Keratinocyte (primary cell): ENCODE measurements around the gene GINS2. TPM values are rescaled to one million over a fixed set of nuclear protein-coding genes. Genes with fewer than 3 reads are reported as not detected.
A peak's percentile ranks its signal among the peaks of the same experiment; 100 is the strongest.

Experiments used
- DNase-seq: peaks from one replicate; pipeline ENCODE4 v3.0.0-alpha.2; 2011; ENCODE audit warnings: low read depth, missing footprints, low spot score
- FAIRE-seq: peaks from 2 replicates; lab custom pipeline; 2011; peaks lifted over from hg19 to GRCh38; lab: Jason Lieb, UNC
- H2AFZ ChIP-seq: 2 replicates; pipeline ENCODE4 v1.6.0; 2012; ENCODE audit warnings: low read length, control low read depth, inconsistent platforms; ENCODE audit not compliant: control insufficient read depth
- H3K27ac ChIP-seq: 2 replicates; pipeline ENCODE4 v1.5.1; 2011; ENCODE audit warnings: low read length; ENCODE audit not compliant: control insufficient read depth, insufficient read depth
- H3K27me3 ChIP-seq: 3 replicates; pipeline ENCODE4 v1.6.0; 2011; ENCODE audit warnings: low read length; ENCODE audit not compliant: control insufficient read depth, insufficient read depth; ENCODE audit errors: extremely low read depth
- H3K36me3 ChIP-seq, 2 experiments: 2 replicates in 1 of 2; 3 replicates in 1 of 2; pipeline ENCODE4 v1.5.1; 2011; ENCODE audit warnings: low read length in 2 of 2, mild to moderate bottlenecking in 1 of 2; ENCODE audit not compliant: control insufficient read depth in 2 of 2, insufficient read depth in 2 of 2; ENCODE audit errors: extremely low read depth in 1 of 2
- H3K4me1 ChIP-seq: 3 replicates; pipeline ENCODE4 v1.5.1; 2011; ENCODE audit warnings: low read length; ENCODE audit not compliant: control insufficient read depth, insufficient read depth; ENCODE audit errors: extremely low read depth
- H3K4me2 ChIP-seq: 3 replicates; pipeline ENCODE4 v1.6.0; 2011; ENCODE audit warnings: low read depth, low read length; ENCODE audit not compliant: control insufficient read depth, insufficient read depth; ENCODE audit errors: extremely low read depth
- H3K4me3 ChIP-seq, 3 experiments: fragments of 200-600 bp in 1 of 3; sonication (generic) in 1 of 3; 2 replicates in 2 of 3; 3 replicates in 1 of 3; pipeline ENCODE4 v1.5.1; 2011 to 2016; ENCODE audit warnings: low read length in 3 of 3, mild to moderate bottlenecking in 3 of 3, control low read depth in 2 of 3, inconsistent platforms in 1 of 3, low read depth in 1 of 3, mixed read lengths in 1 of 3, mixed run types in 1 of 3, moderate library complexity in 1 of 3; ENCODE audit not compliant: control insufficient read depth in 2 of 3, insufficient read depth in 2 of 3; ENCODE audit errors: extremely low read depth in 1 of 3
- H3K79me2 ChIP-seq: 2 replicates; pipeline ENCODE4 v1.6.0; 2012; ENCODE audit warnings: low read length; ENCODE audit not compliant: control insufficient read depth, insufficient read depth
- H3K9ac ChIP-seq: 3 replicates; pipeline ENCODE4 v1.6.0; 2011; ENCODE audit warnings: low read length; ENCODE audit not compliant: control insufficient read depth, insufficient read depth; ENCODE audit errors: extremely low read depth
- H3K9me1 ChIP-seq: 3 replicates; pipeline ENCODE4 v1.6.0; 2011; ENCODE audit warnings: low read length; ENCODE audit not compliant: control insufficient read depth, insufficient read depth; ENCODE audit errors: extremely low read depth
- H3K9me3 ChIP-seq: 2 replicates; pipeline ENCODE4 v1.5.1; 2012; ENCODE audit warnings: low read depth, low read length; ENCODE audit not compliant: control insufficient read depth
- H4K20me1 ChIP-seq: 3 replicates; pipeline ENCODE4 v1.6.0; 2011; ENCODE audit warnings: low read length; ENCODE audit not compliant: control insufficient read depth, insufficient read depth; ENCODE audit errors: extremely low read depth
- EZH2 ChIP-seq: IDR thresholded peaks from one replicate; pipeline ENCODE4 v1.6.1; 2012; ENCODE audit warnings: inconsistent platforms, mild to moderate bottlenecking, low read length, moderate library complexity
- dilution Hi-C: fragments of 300-500 bp; cut with MboI; formaldehyde crosslinking; loops from one replicate; pipeline ENCODE4 v1.7.0; 2020; ENCODE audit warnings: low sequenced_read_pairs; ENCODE audit not compliant: extremely low pct_ligation_motif_present
- polyA plus RNA-seq, 5 experiments: library from polyadenylated mRNA; depleted of rRNA in 3 of 5; stranded (reverse) in 3 of 5; stranded (forward) in 1 of 5; unstranded in 1 of 5; fragments of >200 nt; gene quantifications; 1 replicate in 1 of 5; 2 replicates in 3 of 5; 3 replicates in 1 of 5; pipeline versions ENCODE4 v1.2.1 to v1.2.3, GENCODE V29; 2011 to 2012; ENCODE audit warnings: missing spikeins in 2 of 5, low read depth in 1 of 5, low replicate concordance in 1 of 5
- TF ChIP-seq, protein P1 (sequence below), 3 experiments: IDR thresholded peaks in 1 of 3; conservative IDR thresholded peaks in 1 of 3; optimal IDR thresholded peaks in 1 of 3; 2 replicates in 2 of 3; 3 replicates in 1 of 3; pipeline versions ENCODE3 to v1.5.1; 2011; ENCODE audit warnings: low read length in 3 of 3, mild to moderate bottlenecking in 3 of 3, moderate library complexity in 2 of 3, control low read depth in 1 of 3, inconsistent platforms in 1 of 3; ENCODE audit not compliant: insufficient read depth in 2 of 3; ENCODE audit errors: extremely low read depth in 1 of 3

The GINS2 gene
- polyA plus RNA-seq, 1 donor (not counting 4 experiments of a cell fraction or from before 2014, with no cell fraction given), result 11.2 TPM

DNA sequence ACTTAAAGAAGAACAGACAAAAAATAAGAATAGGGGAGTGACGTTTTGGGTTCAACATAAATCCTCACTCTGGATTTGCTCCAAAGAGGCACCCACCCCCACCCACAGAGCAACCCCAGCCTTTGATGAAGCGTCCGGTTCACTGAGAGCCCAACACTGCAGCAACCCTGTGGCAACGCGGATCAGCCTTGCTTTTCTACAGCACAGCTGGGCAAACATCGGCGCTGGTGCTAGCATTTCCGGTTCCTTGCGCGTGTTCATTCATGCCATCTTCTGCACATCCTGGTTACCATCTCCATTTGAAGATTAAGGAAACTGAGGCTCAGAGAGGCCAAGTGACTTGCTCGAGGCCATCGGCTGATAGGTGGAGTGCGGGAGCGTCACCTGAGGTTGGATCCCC is 8.7 kb upstream of the GINS2 start:
- no peak overlapping the region for H3K4me3 ChIP-seq
- DNase-seq (no peak), FAIRE-seq (no peak)
- peaks cover 3 to 10% of the 10 kb centered on the region in 2 experiments for H3K36me3 ChIP-seq
- TF ChIP-seq EZH2, result no peak
- TF ChIP-seq, protein P1, sequence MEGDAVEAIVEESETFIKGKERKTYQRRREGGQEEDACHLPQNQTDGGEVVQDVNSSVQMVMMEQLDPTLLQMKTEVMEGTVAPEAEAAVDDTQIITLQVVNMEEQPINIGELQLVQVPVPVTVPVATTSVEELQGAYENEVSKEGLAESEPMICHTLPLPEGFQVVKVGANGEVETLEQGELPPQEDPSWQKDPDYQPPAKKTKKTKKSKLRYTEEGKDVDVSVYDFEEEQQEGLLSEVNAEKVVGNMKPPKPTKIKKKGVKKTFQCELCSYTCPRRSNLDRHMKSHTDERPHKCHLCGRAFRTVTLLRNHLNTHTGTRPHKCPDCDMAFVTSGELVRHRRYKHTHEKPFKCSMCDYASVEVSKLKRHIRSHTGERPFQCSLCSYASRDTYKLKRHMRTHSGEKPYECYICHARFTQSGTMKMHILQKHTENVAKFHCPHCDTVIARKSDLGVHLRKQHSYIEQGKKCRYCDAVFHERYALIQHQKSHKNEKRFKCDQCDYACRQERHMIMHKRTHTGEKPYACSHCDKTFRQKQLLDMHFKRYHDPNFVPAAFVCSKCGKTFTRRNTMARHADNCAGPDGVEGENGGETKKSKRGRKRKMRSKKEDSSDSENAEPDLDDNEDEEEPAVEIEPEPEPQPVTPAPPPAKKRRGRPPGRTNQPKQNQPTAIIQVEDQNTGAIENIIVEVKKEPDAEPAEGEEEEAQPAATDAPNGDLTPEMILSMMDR (optimal IDR thresholded peaks at IDR 0.05 in 1 of 3, IDR thresholded peaks at IDR 0.05 in 1 of 3, conservative IDR thresholded peaks at IDR 0.05 in 1 of 3; ENCODE audit: extremely low read depth in 1 of 3, insufficient read depth in 2 of 3, low read length in 3 of 3), result no peak
- no peak overlapping the region for H3K9ac ChIP-seq
- H3K27me3 ChIP-seq, result no peaks in the 10 kb centered on the region
- dilution Hi-C loops, result no loop called here
- H3K9me1 ChIP-seq, result peaks cover 3% of the 10 kb centered on the region
- no peak overlapping the region for H3K27ac ChIP-seq
- H3K4me1 ChIP-seq, result peaks cover 33% of the 10 kb centered on the region
- no peaks in the 10 kb centered on the region for H3K9me3 ChIP-seq
- H3K4me2 ChIP-seq, result peak overlapping the region; percentile 39
- no peaks in the 10 kb centered on the region for H3K79me2 ChIP-seq
- H2AFZ ChIP-seq, result no peak overlapping the region
- no peaks in the 10 kb centered on the region for H4K20me1 ChIP-seq

DNA sequence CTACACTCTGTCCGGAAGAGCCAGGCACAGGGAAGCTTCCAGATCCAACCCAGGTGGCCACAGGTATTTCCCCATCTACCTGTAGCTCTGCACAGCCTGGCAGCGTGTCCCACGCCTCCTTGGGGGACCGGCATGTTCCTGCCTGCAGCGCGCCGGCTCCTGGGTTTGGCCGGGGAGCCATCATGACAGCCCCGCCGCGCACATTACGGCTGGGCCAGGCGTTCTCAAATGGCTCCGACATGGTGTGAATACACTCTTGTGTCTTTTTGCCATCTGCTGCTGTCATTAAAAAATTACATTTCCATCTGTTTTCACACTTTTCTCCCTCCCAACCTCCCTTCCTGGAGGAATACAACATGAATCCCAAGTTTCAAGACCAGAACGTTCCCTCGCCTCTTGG is 8.0 kb upstream of the GINS2 start:
- FAIRE-seq, result peak; percentile 57
- H3K9me3 ChIP-seq, result no peaks in the 10 kb centered on the region
- H4K20me1 ChIP-seq, result no peaks in the 10 kb centered on the region
- H3K79me2 ChIP-seq, result no peaks in the 10 kb centered on the region
- no peak overlapping the region for H3K9ac ChIP-seq
- no peak for DNase-seq
- peak overlapping the region; percentile 39 for H3K4me2 ChIP-seq
- H3K27me3 ChIP-seq, result no peaks in the 10 kb centered on the region
- dilution Hi-C loops, result no loop called here
- no peak overlapping the region for H2AFZ ChIP-seq
- no peak overlapping the region for H3K27ac ChIP-seq
- TF ChIP-seq EZH2, result no peak
- TF ChIP-seq, protein P1 (optimal IDR thresholded peaks at IDR 0.05 in 1 of 3, IDR thresholded peaks at IDR 0.05 in 1 of 3, conservative IDR thresholded peaks at IDR 0.05 in 1 of 3; ENCODE audit: extremely low read depth in 1 of 3, insufficient read depth in 2 of 3, low read length in 3 of 3), result no peak
- H3K36me3 ChIP-seq, result peaks cover 3 to 9% of the 10 kb centered on the region in 2 experiments
- peaks cover 3% of the 10 kb centered on the region for H3K9me1 ChIP-seq
- H3K4me3 ChIP-seq, result no peak overlapping the region
- H3K4me1 ChIP-seq, result peaks cover 33% of the 10 kb centered on the region
